HFFc6 (cell line): ENCODE measurements around the gene SRRM1. TPM values are rescaled to one million over a fixed set of nuclear protein-coding genes. Genes with fewer than 3 reads are reported as not detected.

ENCODE experiments used
- DNase-seq: peaks from one replicate; pipeline ENCODE4 v3.0.0-alpha.2; 2018
- H3K27ac Mint-ChIP-seq: 2 replicates; pipeline ENCODE4 v1.8.0; 2020; ENCODE audit warnings: mild to moderate bottlenecking, mixed read lengths
- H3K27me3 Mint-ChIP-seq: 2 replicates; pipeline ENCODE4 v1.8.0; 2021; ENCODE audit warnings: mild to moderate bottlenecking, moderate library complexity, mixed read lengths; ENCODE audit not compliant: insufficient read depth
- H3K36me3 Mint-ChIP-seq: 2 replicates; pipeline ENCODE4 v1.8.0; 2021; ENCODE audit warnings: low read depth, mixed read lengths
- H3K4me1 Mint-ChIP-seq: 2 replicates; pipeline ENCODE4 v1.8.0; 2020; ENCODE audit warnings: low read depth, mixed read lengths
- H3K4me3 Mint-ChIP-seq: 2 replicates; pipeline ENCODE4 v1.8.0; 2020; ENCODE audit warnings: mild to moderate bottlenecking, moderate library complexity, mixed read lengths
- H3K9me3 Mint-ChIP-seq: 2 replicates; pipeline ENCODE4 v1.8.0; 2020; ENCODE audit warnings: mild to moderate bottlenecking, mixed read lengths
- CTCF ChIP-seq: fragments of 200-600 bp; sonication (generic); IDR thresholded peaks from 2 replicates; pipeline ENCODE4 v1.5.0; 2021; ENCODE audit warnings: antibody characterized with exemption, mild to moderate bottlenecking
- total RNA-seq, 6 experiments: library from RNA; stranded (reverse); fragmentation: NEBNext Ultra II Directional; extraction: Animal tissue kit (Norgen Biotek cat#: 25700); gene quantifications; 2 replicates in 1 of 6; 3 replicates in 5 of 6; pipeline ENCODE4 v1.2.3, GENCODE V29; 2021

The SRRM1 gene
- total RNA-seq, 6 experiments from 2014 or later: 118 to 149 (median 134) TPM

- Mint-ChIP-seq H3K9me3 (no peaks in the 10 kb centered on the region), H3K27me3 (peaks cover 5% of the 10 kb centered on the region; the same call in 1 of the 2 replicates), H3K4me1 (peaks cover 31% of the 10 kb centered on the region), H3K36me3 (peaks cover 20% of the 10 kb centered on the region), H3K4me3 (peak overlapping the region; percentile 99), H3K27ac (peak overlapping the region; percentile 100)
- no peak for TF ChIP-seq CTCF
- DNase-seq: no peak
Observed at GRCh38 chr1:24641646-24642151, 1.4 kb upstream of the SRRM1 start.

GRCh38 chr1:24643363-24644099 is 429 bp downstream of the SRRM1 start:
- peak overlapping the region; percentile 78 for H3K27ac Mint-ChIP-seq
- DNase-seq: no peak
- H3K27me3 Mint-ChIP-seq: no peaks in the 10 kb centered on the region
- peaks cover 38% of the 10 kb centered on the region for H3K36me3 Mint-ChIP-seq
- TF ChIP-seq CTCF: no peak
- peak overlapping the region; percentile 99 for H3K4me3 Mint-ChIP-seq
- H3K4me1 Mint-ChIP-seq: peaks cover 37% of the 10 kb centered on the region
- H3K9me3 Mint-ChIP-seq: no peaks in the 10 kb centered on the region

- DNase-seq: no peak
- H3K27me3 Mint-ChIP-seq: no peaks in the 10 kb centered on the region
- H3K36me3 Mint-ChIP-seq: peaks cover 43% of the 10 kb centered on the region
- H3K4me3 Mint-ChIP-seq: peak overlapping the region; percentile 99
- no peak for TF ChIP-seq CTCF
- peaks cover 37% of the 10 kb centered on the region for H3K4me1 Mint-ChIP-seq
- peak overlapping the region; percentile 78 for H3K27ac Mint-ChIP-seq
- H3K9me3 Mint-ChIP-seq: no peaks in the 10 kb centered on the region
Observed at GRCh38 chr1:24644100-24644384, 940 bp downstream of the SRRM1 start.

GRCh38 chr1:24648919-24649318 is 5.8 kb downstream of the SRRM1 start:
- TF ChIP-seq CTCF: no peak
- peak overlapping the region; percentile 31; the same call in 1 of the 2 replicates for H3K27ac Mint-ChIP-seq
- H3K9me3 Mint-ChIP-seq: no peaks in the 10 kb centered on the region
- no peak overlapping the region for H3K4me3 Mint-ChIP-seq
- DNase-seq: no peak
- H3K4me1 Mint-ChIP-seq: peaks cover 21% of the 10 kb centered on the region
- peaks cover 83% of the 10 kb centered on the region for H3K36me3 Mint-ChIP-seq
- no peaks in the 10 kb centered on the region for H3K27me3 Mint-ChIP-seq

- H3K36me3 Mint-ChIP-seq: peaks cover 85% of the 10 kb centered on the region
- no peak for TF ChIP-seq CTCF
- no peak overlapping the region for H3K27ac Mint-ChIP-seq
- no peak for DNase-seq
- peaks cover 12% of the 10 kb centered on the region; the same call in 1 of the 2 replicates for H3K4me1 Mint-ChIP-seq
- no peak overlapping the region for H3K4me3 Mint-ChIP-seq
- H3K9me3 Mint-ChIP-seq: no peaks in the 10 kb centered on the region
- H3K27me3 Mint-ChIP-seq: no peaks in the 10 kb centered on the region; the same call in 1 of the 2 replicates
Observed at GRCh38 chr1:24652382-24652781, 9.3 kb downstream of the SRRM1 start.
